Lower leg skin (tissue), 3 donors: ENCODE measurements around the gene LBHD2.

Experiments used
- CTCF ChIP-seq, 3 donors: fragments of 450-650 bp; IDR thresholded peaks; one replicate each; pipeline ENCODE4 v1.5.1; 2016; ENCODE audit warnings: antibody characterized with exemption in 3 of 3, mild to moderate bottlenecking in 3 of 3, moderate library complexity in 2 of 3
- POLR2A ChIP-seq, 2 donors: fragments of 450-650 bp; IDR thresholded peaks; one replicate each; pipeline ENCODE4 v1.6.1; 2016 to 2017; ENCODE audit warnings: antibody characterized with exemption in 2 of 2, mild to moderate bottlenecking in 1 of 2, moderate library complexity in 1 of 2

DNA sequence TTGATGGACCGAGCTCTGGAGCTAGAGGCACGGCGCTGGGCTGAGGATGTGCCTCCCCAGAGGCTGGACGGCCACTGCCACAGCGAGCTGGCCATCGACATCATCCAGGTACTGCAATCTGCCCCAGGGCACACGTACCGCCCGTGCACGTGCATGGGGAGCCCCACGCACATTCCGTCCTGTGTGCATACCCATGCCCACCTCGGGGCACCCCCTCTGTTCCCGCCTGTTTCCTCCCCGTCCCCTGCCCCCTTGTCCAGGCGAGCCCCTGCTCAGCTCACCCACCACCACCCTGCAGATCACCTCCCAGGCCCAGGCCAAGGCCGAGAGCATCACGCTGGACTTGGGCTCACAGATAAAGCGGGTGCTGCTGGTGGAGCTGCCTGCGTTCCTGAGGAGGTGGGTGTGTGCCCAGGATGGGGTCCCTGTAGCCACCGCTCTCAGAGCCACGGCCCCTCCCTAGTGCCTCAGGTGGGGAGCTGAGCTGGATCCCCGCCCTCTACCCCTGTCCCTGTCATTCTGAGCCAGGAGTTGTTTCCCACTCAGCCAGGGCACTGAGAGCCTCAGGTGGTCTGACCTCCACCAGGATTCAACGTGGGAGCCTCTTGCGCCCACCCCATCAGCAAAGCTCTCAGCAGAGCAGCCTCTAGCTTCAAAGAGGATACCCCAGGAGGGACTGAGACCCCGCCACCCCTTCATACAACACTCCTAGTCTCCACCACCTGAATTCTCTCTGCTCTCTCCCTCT lies 46.2 kb downstream of the LBHD2 start:
- TF ChIP-seq CTCF (IDR thresholded peaks at IDR 0.05) = no peak
- TF ChIP-seq POLR2A (IDR thresholded peaks at IDR 0.05) = no peak
